IPS DF 19.7 (cell line): ENCODE measurements around the gene SOX13.

Source experiments
- DNase-seq: peaks from one replicate; pipeline ENCODE4 v3.0.0-alpha.2; 2013; ENCODE audit warnings: low read depth, low spot score

SOX13 gene

GRCh38 chr1:204105131-204105515 is 32.2 kb downstream of the SOX13 start:
- DNase-seq: no peak

GRCh38 chr1:204106825-204107224 is 33.9 kb downstream of the SOX13 start:
- no peak for DNase-seq

DNA sequence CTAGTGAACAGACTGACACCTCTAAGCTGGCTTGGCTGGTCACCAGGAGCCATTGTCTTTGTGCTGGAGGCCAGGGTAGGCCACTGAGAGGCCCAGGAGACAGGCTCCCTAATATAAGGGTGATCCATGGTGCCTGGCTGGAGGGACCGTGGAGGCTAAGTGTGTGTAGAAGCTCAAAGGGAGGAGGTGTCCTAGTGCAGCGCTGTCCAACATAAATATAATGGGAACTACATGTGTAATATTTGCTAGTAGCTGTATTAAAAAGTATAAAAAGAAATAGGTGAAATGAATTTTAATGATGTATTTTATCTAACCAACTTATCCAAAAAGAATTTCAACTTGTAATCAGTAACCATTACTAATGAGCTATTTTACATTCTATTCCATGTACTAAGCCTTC is 35.0 kb downstream of the SOX13 start:
- DNase-seq: no peak

DNA sequence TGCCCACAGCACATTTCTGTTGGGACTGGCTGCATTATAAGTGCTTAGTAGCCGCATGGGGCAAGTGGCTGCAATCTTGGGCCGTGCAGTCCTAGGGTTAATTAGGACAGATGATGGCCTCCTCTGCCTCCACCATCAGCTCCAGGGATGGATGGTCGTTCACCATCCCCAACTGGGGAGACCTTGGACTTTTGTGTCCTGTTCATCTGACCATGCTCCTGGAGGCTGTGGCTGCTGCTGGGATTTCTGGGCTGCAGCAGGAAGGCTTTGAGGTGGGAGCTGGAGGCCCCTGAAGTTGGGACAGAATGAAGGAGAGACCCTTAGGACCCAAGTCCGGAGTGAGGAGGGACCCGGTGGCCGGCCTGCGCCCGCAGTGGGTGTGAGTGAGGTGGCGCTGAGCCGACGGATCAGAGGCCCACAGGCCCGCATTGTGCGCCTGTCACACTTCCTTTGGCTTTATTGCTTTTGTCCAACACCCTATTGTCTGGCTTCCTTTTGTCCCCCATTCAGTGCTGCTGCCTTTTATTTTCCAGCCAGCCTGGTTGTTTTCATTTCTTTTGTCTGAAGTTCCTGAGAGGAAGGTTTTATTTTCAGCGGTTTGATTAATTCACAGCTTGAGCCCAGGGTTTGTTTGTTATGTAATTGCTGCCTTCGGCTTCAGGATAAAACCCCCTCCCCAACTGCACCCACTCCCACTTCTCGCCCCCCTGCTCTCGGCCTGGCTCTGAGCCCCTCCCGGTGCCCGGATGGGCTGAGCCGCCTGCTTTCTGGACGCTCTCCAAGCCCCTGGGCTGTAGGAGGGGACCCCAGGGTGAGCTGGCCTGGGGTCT is 35.6 kb downstream of the SOX13 start:
- DNase-seq: peak; percentile 91

DNA sequence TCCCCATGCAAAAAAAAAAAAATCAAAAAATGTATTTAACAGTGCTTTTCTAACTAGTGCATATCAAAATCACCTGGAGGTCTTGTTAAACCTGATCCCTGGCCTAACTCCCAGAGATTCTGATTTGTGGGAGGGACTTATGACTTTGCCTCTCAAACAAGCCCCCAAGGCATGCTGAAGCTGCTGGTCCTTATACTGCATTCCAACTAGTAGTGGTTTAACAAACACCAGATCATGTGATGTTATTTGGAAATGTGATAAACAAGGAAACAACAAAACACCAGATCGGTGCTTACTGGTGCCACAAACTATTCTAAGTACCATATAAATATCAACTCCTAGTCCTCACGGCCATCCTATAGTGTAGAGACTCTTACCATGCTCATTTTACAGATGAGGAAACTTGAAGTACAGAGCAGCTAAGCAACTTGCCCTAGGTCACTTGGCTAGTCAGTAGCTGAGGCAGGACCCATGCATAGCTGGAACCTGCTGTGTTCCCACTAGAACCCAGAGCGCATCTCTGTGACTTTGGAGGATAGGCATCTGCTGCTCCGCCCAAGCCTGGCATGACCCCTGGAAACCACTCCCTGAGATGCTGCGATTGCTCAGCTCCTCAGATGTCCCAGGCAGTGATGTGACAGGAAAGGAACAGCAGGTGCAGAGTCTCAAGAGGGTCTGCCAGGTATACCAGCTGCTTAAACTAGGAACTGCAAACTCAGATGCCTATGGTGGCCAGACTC is 38.1 kb downstream of the SOX13 start:
- no peak for DNase-seq

- DNase-seq: no peak
Observed at GRCh38 chr1:204112876-204113730, 40.2 kb downstream of the SOX13 start.

DNA sequence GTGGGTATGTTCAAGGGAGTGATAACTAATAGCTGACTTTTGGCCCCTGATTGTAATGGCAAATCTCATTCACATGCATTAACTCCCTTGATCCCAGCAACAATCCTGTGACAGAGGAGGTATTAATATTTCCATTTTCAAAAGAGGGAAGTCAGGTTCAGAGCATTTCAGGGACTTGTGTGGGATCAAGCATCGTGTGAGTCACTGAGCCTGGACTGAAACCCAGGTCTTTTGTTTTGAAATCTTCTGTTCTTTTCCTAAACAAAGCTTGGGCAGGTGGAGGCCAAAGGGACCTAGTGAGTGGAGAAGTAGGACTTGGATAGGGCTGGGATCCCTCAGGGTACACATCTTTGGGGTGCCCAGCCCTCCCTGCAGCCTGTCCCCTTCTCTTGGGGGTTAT is 41.0 kb downstream of the SOX13 start:
- DNase-seq: no peak

DNA sequence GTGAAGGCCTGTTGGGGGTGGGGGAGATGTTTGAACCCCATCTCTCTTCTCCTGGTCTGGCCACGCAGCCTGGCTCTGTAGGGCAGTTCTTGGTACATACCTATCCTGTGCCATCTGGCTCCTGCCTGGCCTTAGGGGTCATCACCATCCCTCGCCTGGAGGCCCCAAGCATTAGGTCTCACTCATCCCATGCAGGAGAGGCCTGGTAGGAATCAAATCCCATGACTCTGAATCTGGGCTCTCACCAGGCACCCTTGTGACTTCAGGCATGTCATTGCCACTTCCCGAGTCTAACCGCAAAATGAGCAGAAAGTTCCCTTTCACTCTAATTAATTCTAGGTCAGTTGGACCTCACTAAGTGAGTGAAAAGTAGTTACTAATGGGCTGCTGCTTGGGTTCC is 41.7 kb downstream of the SOX13 start:
- no peak for DNase-seq

DNA sequence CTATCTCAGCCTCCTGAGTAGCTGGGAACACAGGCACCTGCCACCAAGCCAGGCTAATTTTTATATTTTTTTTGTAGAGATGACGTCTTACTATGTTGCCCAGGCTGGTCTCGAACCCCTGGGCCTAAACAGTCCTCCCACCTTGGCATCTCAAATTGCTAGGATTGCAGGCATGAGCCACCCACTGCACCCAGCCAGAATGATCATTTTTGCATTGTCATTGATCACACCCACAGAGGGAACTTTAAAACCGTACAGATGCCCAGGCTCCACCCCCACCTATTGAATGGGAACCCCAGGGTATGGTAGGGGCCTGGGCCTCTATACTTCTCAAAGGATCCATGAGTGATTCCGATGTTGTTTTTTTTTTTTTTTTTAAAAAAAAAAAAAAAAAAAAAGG is 42.2 kb downstream of the SOX13 start:
- DNase-seq: no peak

- DNase-seq: no peak
Observed at GRCh38 chr1:204116539-204116938, 43.6 kb downstream of the SOX13 start.

DNA sequence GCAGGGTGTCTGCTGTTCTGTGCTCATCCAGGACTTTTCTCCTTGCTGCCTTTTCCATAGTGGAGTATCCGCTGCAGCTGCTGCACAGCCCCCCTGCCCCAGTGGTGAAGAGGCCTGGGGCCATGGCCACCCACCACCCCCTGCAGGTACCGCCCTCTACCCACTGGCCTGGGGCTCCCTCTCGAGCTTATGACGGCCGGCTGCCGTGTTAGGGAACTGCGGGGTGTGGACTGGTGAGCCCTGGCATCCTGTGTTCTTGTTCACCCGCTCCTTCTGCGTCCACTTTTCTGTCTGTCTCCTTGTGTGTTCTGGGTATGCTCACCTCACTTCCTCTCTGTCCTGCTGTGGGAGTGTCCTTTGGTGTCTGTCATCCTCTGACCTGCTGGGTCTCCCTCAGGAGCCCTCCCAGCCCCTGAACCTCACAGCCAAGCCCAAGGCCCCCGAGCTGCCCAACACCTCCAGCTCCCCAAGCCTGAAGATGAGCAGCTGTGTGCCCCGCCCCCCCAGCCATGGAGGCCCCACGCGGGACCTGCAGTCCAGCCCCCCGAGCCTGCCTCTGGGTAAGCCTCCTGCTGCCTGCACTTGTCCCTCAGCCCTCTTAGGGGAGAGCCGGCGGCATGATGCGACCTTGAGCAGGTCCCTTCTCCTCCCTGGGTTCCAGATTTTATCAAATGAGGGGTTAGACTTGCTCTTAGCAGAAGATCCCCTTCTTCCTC is 49.1 kb downstream of the SOX13 start:
- DNase-seq: no peak

DNA sequence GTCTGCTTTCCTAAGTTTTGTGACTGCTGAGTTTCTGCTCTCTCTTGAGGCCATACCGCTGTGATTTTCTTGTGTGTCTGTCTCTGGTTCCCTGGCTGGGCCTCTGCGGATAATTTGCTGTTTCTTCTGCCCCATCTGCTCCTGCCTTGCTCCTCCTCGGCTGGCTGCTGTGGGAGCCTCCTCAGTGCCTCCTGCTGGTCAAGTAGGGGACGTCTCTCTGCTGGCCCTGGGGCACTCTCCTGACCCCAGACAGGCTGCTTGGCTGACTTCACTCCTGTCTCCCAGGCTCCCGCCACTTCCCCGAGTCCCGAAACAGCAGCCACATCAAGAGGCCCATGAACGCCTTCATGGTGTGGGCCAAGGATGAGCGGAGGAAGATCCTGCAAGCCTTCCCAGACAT is 50.5 kb downstream of the SOX13 start:
- DNase-seq: no peak

- DNase-seq: no peak
Observed at GRCh38 chr1:204124639-204125038, 51.7 kb downstream of the SOX13 start.

- no peak for DNase-seq
Observed at GRCh38 chr1:204125759-204126351, 52.9 kb downstream of the SOX13 start.

DNA sequence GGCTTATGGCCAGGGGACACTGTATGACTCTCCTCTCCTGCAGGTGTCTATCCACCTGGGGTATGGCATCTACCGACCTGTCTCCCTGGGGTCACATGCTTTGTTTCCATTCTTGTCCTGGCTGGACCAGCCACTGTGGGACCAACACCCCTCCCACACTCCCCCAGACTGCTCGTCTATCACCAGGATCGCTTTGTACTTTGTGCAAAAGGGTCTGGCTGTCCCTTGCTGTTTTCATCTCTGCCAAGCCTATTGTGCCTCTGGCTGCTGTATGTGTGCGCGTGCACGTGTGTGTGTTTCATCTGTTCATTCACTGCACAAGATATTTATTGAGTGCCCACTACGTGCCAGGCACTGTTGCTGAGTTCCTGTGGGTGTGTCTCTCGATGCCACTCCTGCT is 53.5 kb downstream of the SOX13 start:
- DNase-seq: no peak

GRCh38 chr1:204126956-204127355 is 54.0 kb downstream of the SOX13 start:
- no peak for DNase-seq

GRCh38 chr1:204127597-204128242 is 54.8 kb downstream of the SOX13 start:
- no peak for DNase-seq

- DNase-seq: no peak
Observed at GRCh38 chr1:204128464-204128963, 55.6 kb downstream of the SOX13 start.

- no peak for DNase-seq
Observed at GRCh38 chr1:204128964-204129896, 56.3 kb downstream of the SOX13 start.
